Astrocyte (in vitro differentiated cells and primary cell): ENCODE measurements around the gene NXN. TPM values are rescaled to one million over a fixed set of nuclear protein-coding genes. Genes with fewer than 3 reads are reported as not detected.
A peak's percentile ranks its signal among the peaks of the same experiment; 100 is the strongest.

Experiments used
- DNase-seq: peaks from one replicate; pipeline ENCODE4 v3.0.0-alpha.2; 2010; ENCODE audit warnings: low read depth
- FAIRE-seq: peaks from 2 replicates; lab custom pipeline; 2011; peaks lifted over from hg19 to GRCh38; lab: Jason Lieb, UNC
- H2AFZ ChIP-seq: 2 replicates; pipeline ENCODE4 v1.6.0; 2012; ENCODE audit warnings: low read depth, low read length, inconsistent platforms
- H3K27ac ChIP-seq: 2 replicates; pipeline ENCODE4 v1.5.1; 2011; ENCODE audit warnings: low read depth, low read length, inconsistent platforms
- H3K27me3 ChIP-seq: 2 replicates; pipeline ENCODE4 v1.6.0; 2011; ENCODE audit warnings: low read length, inconsistent platforms; ENCODE audit not compliant: insufficient read depth
- H3K36me3 ChIP-seq: 2 replicates; pipeline ENCODE4 v1.5.1; 2011; ENCODE audit warnings: low read length, inconsistent platforms; ENCODE audit not compliant: insufficient read depth
- H3K4me1 ChIP-seq: 2 replicates; pipeline ENCODE4 v1.5.1; 2011; ENCODE audit warnings: low read length, inconsistent platforms; ENCODE audit not compliant: insufficient read depth
- H3K4me2 ChIP-seq: 2 replicates; pipeline ENCODE4 v1.6.0; 2012; ENCODE audit warnings: low read length, inconsistent platforms
- H3K4me3 ChIP-seq: 2 replicates; pipeline ENCODE4 v1.5.1; 2011; ENCODE audit warnings: low read depth, mild to moderate bottlenecking, low read length, inconsistent platforms; ENCODE audit not compliant: insufficient read depth
- H3K79me2 ChIP-seq: 2 replicates; pipeline ENCODE4 v1.6.0; 2012; ENCODE audit warnings: mild to moderate bottlenecking, low read length, inconsistent platforms; ENCODE audit not compliant: insufficient read depth
- H3K9ac ChIP-seq: 2 replicates; pipeline ENCODE4 v1.6.0; 2012; ENCODE audit warnings: mild to moderate bottlenecking, low read length, inconsistent platforms
- H3K9me3 ChIP-seq: 2 replicates; pipeline ENCODE4 v1.5.1; 2012; ENCODE audit warnings: low read depth, mild to moderate bottlenecking, low read length, inconsistent platforms; ENCODE audit not compliant: insufficient read depth
- H4K20me1 ChIP-seq: 2 replicates; pipeline ENCODE4 v1.6.0; 2012; ENCODE audit warnings: low read length, inconsistent platforms; ENCODE audit not compliant: insufficient read depth
- H3K27ac Mint-ChIP-seq: one replicate; pipeline ENCODE4 v1.8.0; 2021; ENCODE audit warnings: mild to moderate bottlenecking, mixed read lengths; ENCODE audit not compliant: unreplicated experiment
- H3K27me3 Mint-ChIP-seq: one replicate; pipeline ENCODE4 v1.8.0; 2021; ENCODE audit warnings: low read depth, mixed read lengths; ENCODE audit not compliant: unreplicated experiment
- H3K36me3 Mint-ChIP-seq: one replicate; pipeline ENCODE4 v1.8.0; 2021; ENCODE audit warnings: low read depth, mixed read lengths; ENCODE audit not compliant: unreplicated experiment
- H3K4me1 Mint-ChIP-seq: one replicate; pipeline ENCODE4 v1.8.0; 2021; ENCODE audit warnings: low read depth, mixed read lengths; ENCODE audit not compliant: unreplicated experiment
- H3K4me3 Mint-ChIP-seq: one replicate; pipeline ENCODE4 v1.8.0; 2021; ENCODE audit warnings: mild to moderate bottlenecking, moderate library complexity, mixed read lengths; ENCODE audit not compliant: unreplicated experiment
- H3K9me3 Mint-ChIP-seq: one replicate; pipeline ENCODE4 v1.8.0; 2021; ENCODE audit warnings: mild to moderate bottlenecking, mixed read lengths; ENCODE audit not compliant: unreplicated experiment
- EZH2 ChIP-seq: IDR thresholded peaks from 2 replicates; pipeline ENCODE4 v1.6.1; 2012; ENCODE audit warnings: mild to moderate bottlenecking, low read length, inconsistent platforms; ENCODE audit not compliant: insufficient read depth
- total RNA-seq: library from RNA; stranded (reverse); gene quantifications from 2 replicates; pipeline ENCODE4 v1.2.1, GENCODE V29; 2021
- TF ChIP-seq, protein P1 (sequence below): IDR thresholded peaks from 2 replicates; pipeline ENCODE4 v1.5.1; 2011; ENCODE audit warnings: low read depth, mild to moderate bottlenecking, inconsistent platforms, low read length, moderate library complexity; ENCODE audit not compliant: insufficient read depth

Gene NXN
- total RNA-seq, 1 donor from 2014 or later: 104 TPM

DNA sequence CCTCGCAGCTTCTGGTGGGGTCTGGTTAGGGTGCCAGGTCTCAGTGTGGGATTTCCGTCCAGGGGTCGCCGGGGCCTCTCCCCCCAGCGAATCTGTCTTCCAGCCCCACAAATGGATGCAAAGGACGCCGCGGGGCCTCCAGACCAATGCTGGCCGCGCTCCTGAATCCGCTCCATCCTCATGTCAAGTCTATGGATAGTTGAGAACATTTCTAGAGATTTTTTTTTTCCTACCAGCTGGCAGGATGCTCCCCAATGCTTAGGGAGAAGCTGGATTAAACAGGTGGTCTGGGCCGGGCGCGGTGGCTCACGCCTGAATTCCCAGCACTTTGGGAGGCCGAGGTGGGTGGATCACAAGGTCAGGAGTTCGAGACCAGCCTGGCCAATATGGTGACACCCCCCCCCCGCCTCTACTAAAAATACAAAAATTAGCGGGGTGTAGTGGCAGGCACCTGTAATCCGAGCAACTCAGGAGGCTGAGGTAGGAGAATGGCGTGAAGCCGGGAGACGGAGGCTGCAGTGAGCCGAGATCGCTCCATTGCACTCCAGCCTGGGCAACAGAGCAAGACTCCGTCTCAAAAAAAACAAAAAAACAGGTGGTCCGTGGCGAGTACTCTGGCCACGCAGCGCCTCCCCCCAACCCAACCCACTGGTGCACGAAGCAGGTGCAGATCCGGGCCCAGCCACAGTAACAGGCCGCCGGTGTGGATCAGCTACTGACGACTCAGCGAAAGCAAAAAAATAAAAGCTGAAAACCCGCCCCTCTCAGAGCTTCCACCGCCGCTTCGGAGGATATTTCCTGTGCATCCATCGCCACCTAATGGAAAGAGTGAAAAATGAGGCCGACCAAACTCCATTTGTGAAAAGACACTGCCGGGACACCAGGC is 1.1 kb upstream of the NXN start:
- TF ChIP-seq, protein P1, sequence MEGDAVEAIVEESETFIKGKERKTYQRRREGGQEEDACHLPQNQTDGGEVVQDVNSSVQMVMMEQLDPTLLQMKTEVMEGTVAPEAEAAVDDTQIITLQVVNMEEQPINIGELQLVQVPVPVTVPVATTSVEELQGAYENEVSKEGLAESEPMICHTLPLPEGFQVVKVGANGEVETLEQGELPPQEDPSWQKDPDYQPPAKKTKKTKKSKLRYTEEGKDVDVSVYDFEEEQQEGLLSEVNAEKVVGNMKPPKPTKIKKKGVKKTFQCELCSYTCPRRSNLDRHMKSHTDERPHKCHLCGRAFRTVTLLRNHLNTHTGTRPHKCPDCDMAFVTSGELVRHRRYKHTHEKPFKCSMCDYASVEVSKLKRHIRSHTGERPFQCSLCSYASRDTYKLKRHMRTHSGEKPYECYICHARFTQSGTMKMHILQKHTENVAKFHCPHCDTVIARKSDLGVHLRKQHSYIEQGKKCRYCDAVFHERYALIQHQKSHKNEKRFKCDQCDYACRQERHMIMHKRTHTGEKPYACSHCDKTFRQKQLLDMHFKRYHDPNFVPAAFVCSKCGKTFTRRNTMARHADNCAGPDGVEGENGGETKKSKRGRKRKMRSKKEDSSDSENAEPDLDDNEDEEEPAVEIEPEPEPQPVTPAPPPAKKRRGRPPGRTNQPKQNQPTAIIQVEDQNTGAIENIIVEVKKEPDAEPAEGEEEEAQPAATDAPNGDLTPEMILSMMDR: peak; percentile 81
- no peak for TF ChIP-seq EZH2
- Histone ChIP-seq H3K79me2 (peaks cover 32% of the 10 kb centered on the region), H3K27me3 (no peaks in the 10 kb centered on the region), H4K20me1 (peaks cover 26% of the 10 kb centered on the region), H3K9ac (peak overlapping the region; percentile 77), H3K4me2 (peak overlapping the region; percentile 89), H3K36me3 (no peaks in the 10 kb centered on the region), H3K27ac (peak overlapping the region; percentile 26), H3K9me3 (no peaks in the 10 kb centered on the region), H3K4me1 (peaks cover 17% of the 10 kb centered on the region), H2AFZ (peak overlapping the region; percentile 80), H3K4me3 (peak overlapping the region; percentile 59)
- no peaks in the 10 kb centered on the region for H3K36me3 Mint-ChIP-seq
- H3K4me1 Mint-ChIP-seq: peaks cover 14% of the 10 kb centered on the region
- DNase-seq (peak; percentile 51), FAIRE-seq (peak; percentile 26)
- H3K9me3 Mint-ChIP-seq: no peaks in the 10 kb centered on the region
- H3K4me3 Mint-ChIP-seq: peak overlapping the region; percentile 86
- peak overlapping the region; percentile 72 for H3K27ac Mint-ChIP-seq
- no peaks in the 10 kb centered on the region for H3K27me3 Mint-ChIP-seq

DNA sequence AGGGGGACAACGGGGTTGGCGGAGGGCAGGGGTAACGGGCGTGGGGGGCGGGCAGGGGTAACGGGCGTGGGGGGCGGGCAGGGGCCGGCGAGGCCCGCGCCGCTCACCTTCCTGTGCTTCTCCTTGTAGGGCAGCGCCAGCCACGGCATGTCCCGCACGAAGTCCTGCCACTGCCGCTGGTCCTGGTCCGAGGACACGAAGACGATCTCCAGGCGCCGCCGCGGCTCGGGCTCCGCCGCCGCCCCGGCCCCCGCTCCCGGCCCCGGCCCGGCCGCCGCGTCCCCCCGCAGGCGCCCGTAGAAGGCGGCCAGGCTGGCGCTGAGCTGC is 401 bp downstream of the NXN start:
- Histone ChIP-seq H4K20me1 (peaks cover 39% of the 10 kb centered on the region), H3K9me3 (no peaks in the 10 kb centered on the region), H3K4me1 (peaks cover 22% of the 10 kb centered on the region), H2AFZ (no peak overlapping the region), H3K4me3 (peak overlapping the region; percentile 67), H3K36me3 (no peaks in the 10 kb centered on the region), H3K9ac (peak overlapping the region; percentile 65), H3K79me2 (peaks cover 47% of the 10 kb centered on the region), H3K27ac (peak overlapping the region; percentile 25), H3K27me3 (no peaks in the 10 kb centered on the region), H3K4me2 (peak overlapping the region; percentile 80)
- Mint-ChIP-seq H3K9me3 (no peaks in the 10 kb centered on the region), H3K4me3 (peak overlapping the region; percentile 64), H3K27me3 (no peaks in the 10 kb centered on the region), H3K36me3 (peaks cover 2% of the 10 kb centered on the region), H3K4me1 (peaks cover 26% of the 10 kb centered on the region), H3K27ac (no peak overlapping the region)
- DNase-seq (no peak), FAIRE-seq (no peak)
- TF ChIP-seq, protein P1: no peak
- no peak for TF ChIP-seq EZH2
